OCI-LY3 (cell line): ENCODE measurements around the gene POLD2.

Source experiments
- H2AFZ ChIP-seq: fragments of 200-600, 300-600 bp; shearing (Covaris generic); 2 replicates; pipeline ENCODE4 v1.6.0; 2014; ENCODE audit warnings: antibody characterized with exemption, low read depth, low read length
- H3K27ac ChIP-seq: fragments of 200-600, 300-600 bp; sonication (generic); 2 replicates; pipeline ENCODE4 v1.5.1; 2014; ENCODE audit warnings: mild to moderate bottlenecking, low read length, moderate library complexity, mixed read lengths
- H3K27me3 ChIP-seq: fragments of 200-600, 300-600 bp; sonication (generic); 2 replicates; pipeline ENCODE4 v1.6.1; 2014; ENCODE audit warnings: low read depth, low read length, mixed read lengths
- H3K36me3 ChIP-seq: fragments of 200-600, 300-600 bp; sonication (generic); replicated peaks from 2 replicates; pipeline ENCODE3; 2014; ENCODE audit warnings: low read depth, low read length, mixed read lengths
- H3K4me1 ChIP-seq: fragments of 300-600, 200-600 bp; sonication (generic); 2 replicates; pipeline ENCODE4 v1.6.1; 2014; ENCODE audit warnings: low read length, mixed read lengths
- H3K4me2 ChIP-seq: fragments of 200-600, 300-600 bp; sonication (generic); 2 replicates; pipeline ENCODE4 v1.6.1; 2014; ENCODE audit warnings: low read length, mixed read lengths
- H3K4me3 ChIP-seq: fragments of 300-600, 200-600 bp; sonication (generic); 2 replicates; pipeline ENCODE4 v1.5.1; 2014; ENCODE audit warnings: antibody characterized with exemption, mild to moderate bottlenecking, low read length, moderate library complexity
- H3K79me2 ChIP-seq: fragments of 300-600, 200-600 bp; shearing (Covaris generic); 2 replicates; pipeline ENCODE4 v1.6.1; 2014; ENCODE audit warnings: mild to moderate bottlenecking, low read length, mixed read lengths
- H3K9ac ChIP-seq: fragments of 300-600, 200-600 bp; shearing (Covaris generic); 2 replicates; pipeline ENCODE4 v1.6.0; 2014; ENCODE audit warnings: mild to moderate bottlenecking, low read length, moderate library complexity
- H3K9me3 ChIP-seq: fragments of 200-600, 300-600 bp; shearing (Covaris generic); 2 replicates; pipeline ENCODE4 v1.6.1; 2014; ENCODE audit warnings: low read length, mixed read lengths; ENCODE audit not compliant: insufficient read depth
- H4K20me1 ChIP-seq: fragments of 200-600, 300-600 bp; sonication (generic); 2 replicates; pipeline ENCODE4 v1.6.1; 2016; ENCODE audit warnings: low read length, mixed read lengths; ENCODE audit not compliant: insufficient read depth
- CTCF ChIP-seq: fragments of 200-600, 300-600 bp; sonication (generic); IDR thresholded peaks from 2 replicates; pipeline ENCODE4 v1.5.1; 2014; ENCODE audit warnings: antibody characterized with exemption, low read length, low read depth
- EZH2phosphoT487 ChIP-seq: fragments of 200-600 bp; shearing (Covaris generic); IDR thresholded peaks from 2 replicates; pipeline ENCODE4 v1.6.1; 2018; ENCODE audit warnings: antibody characterized with exemption, mixed run types, low read depth

The POLD2 gene

GRCh38 chr7:44097064-44097932, 26.1 kb downstream of the POLD2 start:
- Histone ChIP-seq H3K4me1 (peaks cover 39% of the 10 kb centered on the region), H3K79me2 (no peaks in the 10 kb centered on the region), H3K27me3 (no peaks in the 10 kb centered on the region), H3K4me2 (peak overlapping the region; percentile 38), H4K20me1 (no peaks in the 10 kb centered on the region), H2AFZ (peak overlapping the region; percentile 37), H3K9me3 (no peaks in the 10 kb centered on the region), H3K4me3 (no peak overlapping the region), H3K9ac (no peak overlapping the region), H3K27ac (peak overlapping the region; percentile 34), H3K36me3 (no peaks in the 10 kb centered on the region)
- TF ChIP-seq CTCF (no peak), EZH2phosphoT487 (no peak)

GRCh38 chr7:44096326-44096881, 26.9 kb downstream of the POLD2 start:
- Histone ChIP-seq H3K9me3 (no peaks in the 10 kb centered on the region), H3K4me3 (no peak overlapping the region), H3K27ac (no peak overlapping the region), H3K4me1 (peaks cover 38% of the 10 kb centered on the region), H3K9ac (no peak overlapping the region), H2AFZ (no peak overlapping the region), H4K20me1 (no peaks in the 10 kb centered on the region), H3K27me3 (no peaks in the 10 kb centered on the region), H3K4me2 (no peak overlapping the region), H3K79me2 (no peaks in the 10 kb centered on the region), H3K36me3 (no peaks in the 10 kb centered on the region)
- no peak for TF ChIP-seq EZH2phosphoT487
- TF ChIP-seq CTCF = no peak; the same call in 1 of the 2 replicates

GRCh38 chr7:44095781-44096180, 27.6 kb downstream of the POLD2 start:
- Histone ChIP-seq H3K4me2 (no peak overlapping the region), H2AFZ (no peak overlapping the region), H3K36me3 (no peaks in the 10 kb centered on the region), H4K20me1 (no peaks in the 10 kb centered on the region), H3K79me2 (no peaks in the 10 kb centered on the region), H3K4me3 (no peak overlapping the region), H3K27me3 (no peaks in the 10 kb centered on the region), H3K4me1 (peaks cover 32% of the 10 kb centered on the region), H3K9ac (no peak overlapping the region), H3K27ac (no peak overlapping the region), H3K9me3 (no peaks in the 10 kb centered on the region)
- no peak for TF ChIP-seq CTCF
- no peak for TF ChIP-seq EZH2phosphoT487

GRCh38 chr7:44094883-44095592, 28.3 kb downstream of the POLD2 start:
- no peak overlapping the region for H3K4me2 ChIP-seq

More at GRCh38 chr7:44094883-44095592, 28.3 kb downstream of the POLD2 start:
- Histone ChIP-seq H2AFZ (no peak overlapping the region), H4K20me1 (no peaks in the 10 kb centered on the region), H3K4me1 (peaks cover 27% of the 10 kb centered on the region), H3K9me3 (no peaks in the 10 kb centered on the region), H3K9ac (no peak overlapping the region), H3K27me3 (no peaks in the 10 kb centered on the region), H3K4me3 (no peak overlapping the region), H3K79me2 (no peaks in the 10 kb centered on the region), H3K36me3 (no peaks in the 10 kb centered on the region), H3K27ac (no peak overlapping the region)
- TF ChIP-seq CTCF (no peak), EZH2phosphoT487 (no peak)
